ENCODE data around the gene PGS1.

Gene PGS1

DNA sequence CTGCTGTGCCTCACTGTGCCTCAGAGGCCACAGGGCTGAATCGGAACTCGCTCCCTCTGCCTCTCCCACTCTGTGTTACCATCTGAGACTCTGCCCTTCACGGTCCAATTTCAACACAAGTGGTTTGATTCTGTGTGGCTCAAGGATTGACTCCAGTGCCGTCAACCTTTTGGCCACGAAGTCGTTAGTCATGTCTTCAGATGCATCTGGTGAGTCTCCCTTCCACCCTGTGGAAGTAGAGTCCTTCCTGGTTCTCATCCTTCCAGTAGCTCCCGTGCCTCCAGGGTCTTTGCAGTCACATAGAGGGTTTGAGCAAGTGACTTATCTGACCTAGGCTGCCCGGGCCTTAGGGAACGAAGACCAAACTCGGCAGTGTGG, 51.2 kb downstream of the PGS1 start:
- Histone ChIP-seq H3K9me2 (replicated peaks; ENCODE audit: insufficient read depth, low read length) (no peaks in the 10 kb centered on the region), H3K9me3 (ENCODE audit: insufficient read depth, low read length) (no peaks in the 10 kb centered on the region), H3K9ac (ENCODE audit: low read length) (no peak overlapping the region), H3K27me3 (ENCODE audit: low read length) (no peaks in the 10 kb centered on the region), H3K36me3 (ENCODE audit: low read length) (no peaks in the 10 kb centered on the region), H3F3A (ENCODE audit: insufficient read depth) (no peaks in the 10 kb centered on the region), H3K27ac (ENCODE audit: low read depth, low read length) (no peak overlapping the region), H2AFZ (ENCODE audit: low read depth, low read length, severe bottlenecking) (no peak overlapping the region), H3K4me3 (ENCODE audit: insufficient read depth, low read length, poor library complexity, severe bottlenecking) (no peak overlapping the region), H4K20me1 (ENCODE audit: low read depth, low read length) (no peaks in the 10 kb centered on the region), H3K4me2 (ENCODE audit: low read depth, low read length, poor library complexity, severe bottlenecking) (no peak overlapping the region), H3K79me2 (ENCODE audit: insufficient read depth, low read length) (no peaks in the 10 kb centered on the region)
- no peak for TF ChIP-seq CTCF (IDR thresholded peaks at IDR 0.05; ENCODE audit: insufficient read depth, low read length, poor library complexity, severe bottlenecking)
- no peak for TF ChIP-seq EZH2phosphoT487 (conservative IDR thresholded peaks at IDR 0.05; ENCODE audit: low read length)

GRCh38 chr17:78430892-78431691, 52.6 kb downstream of the PGS1 start:
- TF ChIP-seq CTCF (IDR thresholded peaks at IDR 0.05; ENCODE audit: insufficient read depth, low read length, poor library complexity, severe bottlenecking) (no peak), EZH2phosphoT487 (conservative IDR thresholded peaks at IDR 0.05; ENCODE audit: low read length) (no peak)
- Histone ChIP-seq H3K9me3 (ENCODE audit: insufficient read depth, low read length) (no peaks in the 10 kb centered on the region), H3K4me2 (ENCODE audit: low read depth, low read length, poor library complexity, severe bottlenecking) (no peak overlapping the region)

DNA sequence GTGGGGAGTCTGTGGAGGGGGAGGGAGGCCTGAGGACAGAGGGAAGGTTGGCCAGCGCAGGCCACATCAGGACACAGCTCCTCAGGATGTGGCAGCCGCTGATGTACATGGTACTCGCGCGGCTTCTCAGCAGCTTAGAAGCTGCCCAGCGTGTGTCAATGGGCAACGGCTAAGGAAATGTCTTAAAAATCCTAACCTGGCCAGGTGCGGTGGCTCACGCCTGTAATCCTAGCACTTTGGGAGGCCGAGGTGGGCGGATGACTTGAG, 53.2 kb downstream of the PGS1 start:
- H3K36me3 ChIP-seq (ENCODE audit: low read length), result no peaks in the 10 kb centered on the region
- no peaks in the 10 kb centered on the region for H3K79me2 ChIP-seq (ENCODE audit: insufficient read depth, low read length)
- no peak overlapping the region for H3K9ac ChIP-seq (ENCODE audit: low read length)
- H3K4me3 ChIP-seq (ENCODE audit: insufficient read depth, low read length, poor library complexity, severe bottlenecking), result no peak overlapping the region
- no peak overlapping the region for H2AFZ ChIP-seq (ENCODE audit: low read depth, low read length, severe bottlenecking)
- no peak for TF ChIP-seq CTCF (IDR thresholded peaks at IDR 0.05; ENCODE audit: insufficient read depth, low read length, poor library complexity, severe bottlenecking)
- TF ChIP-seq EZH2phosphoT487 (conservative IDR thresholded peaks at IDR 0.05; ENCODE audit: low read length), result no peak
- H3K9me3 ChIP-seq (ENCODE audit: insufficient read depth, low read length), result no peaks in the 10 kb centered on the region
- no peaks in the 10 kb centered on the region for H3K27me3 ChIP-seq (ENCODE audit: low read length)
- no peaks in the 10 kb centered on the region for H3F3A ChIP-seq (ENCODE audit: insufficient read depth)
- H4K20me1 ChIP-seq (ENCODE audit: low read depth, low read length), result no peaks in the 10 kb centered on the region
- no peak overlapping the region for H3K27ac ChIP-seq (ENCODE audit: low read depth, low read length)
- H3K9me2 ChIP-seq (replicated peaks; ENCODE audit: insufficient read depth, low read length), result no peaks in the 10 kb centered on the region
- no peak overlapping the region for H3K4me2 ChIP-seq (ENCODE audit: low read depth, low read length, poor library complexity, severe bottlenecking)

More at GRCh38 chr17:78430892-78431691, 52.6 kb downstream of the PGS1 start:
- H3K36me3 ChIP-seq (ENCODE audit: low read length), result no peaks in the 10 kb centered on the region
- H3K9me2 ChIP-seq (replicated peaks; ENCODE audit: insufficient read depth, low read length), result no peaks in the 10 kb centered on the region
- no peak overlapping the region for H3K4me3 ChIP-seq (ENCODE audit: insufficient read depth, low read length, poor library complexity, severe bottlenecking)
- H2AFZ ChIP-seq (ENCODE audit: low read depth, low read length, severe bottlenecking), result no peak overlapping the region
- no peak overlapping the region for H3K27ac ChIP-seq (ENCODE audit: low read depth, low read length)
- H3K79me2 ChIP-seq (ENCODE audit: insufficient read depth, low read length), result no peaks in the 10 kb centered on the region
- H4K20me1 ChIP-seq (ENCODE audit: low read depth, low read length), result no peaks in the 10 kb centered on the region
- no peaks in the 10 kb centered on the region for H3F3A ChIP-seq (ENCODE audit: insufficient read depth)
- H3K27me3 ChIP-seq (ENCODE audit: low read length), result no peaks in the 10 kb centered on the region
- no peak overlapping the region for H3K9ac ChIP-seq (ENCODE audit: low read length)
